Stimulated activated CD4-positive, alpha-beta T cell treated with anti-CD3 and anti-CD28 coated beads, Interleukin-4, amount 100 ng/mL, for 24 hours (primary cell): Measurements from ENCODE around the gene OTUD4.
"Not testable (repeated sequence)": the region's sequence is repeated elsewhere in the genome, so short reads cannot be mapped to it uniquely, and the experiment has no call there.

Experiments
- DNase-seq: peaks from one replicate; pipeline ENCODE4 v3.0.0-alpha.2; 2020

Gene OTUD4

DNA sequence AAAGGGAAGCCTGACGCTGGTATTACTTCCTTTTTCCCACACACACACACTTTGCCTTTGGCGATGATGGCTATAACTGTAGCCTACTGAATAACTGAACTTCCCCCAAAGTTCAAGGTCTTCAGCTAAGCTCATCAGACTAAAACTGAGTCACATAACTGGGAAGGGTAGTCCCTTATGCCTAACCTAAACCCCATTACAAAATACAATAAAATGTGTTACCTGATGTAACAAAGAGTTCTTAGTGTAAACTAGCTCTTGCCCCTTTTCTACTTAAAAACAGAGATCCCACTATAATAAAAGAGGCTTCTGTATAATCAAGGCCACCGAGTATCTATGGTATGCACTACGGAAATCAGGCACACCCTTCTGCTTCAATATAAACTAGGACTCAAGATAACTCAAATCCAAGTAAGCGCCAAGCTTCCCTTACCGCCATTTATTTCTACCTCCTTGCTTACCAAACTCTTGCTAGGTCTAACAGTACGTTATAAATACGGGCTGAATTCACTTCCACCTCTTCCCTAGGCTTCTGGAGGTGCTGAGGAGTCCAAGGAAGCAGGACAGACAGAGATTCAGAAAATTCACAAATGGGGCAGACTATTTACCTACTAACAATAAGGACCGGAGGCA is 2.4 kb downstream of the OTUD4 start:
- DNase-seq: no peak

DNA sequence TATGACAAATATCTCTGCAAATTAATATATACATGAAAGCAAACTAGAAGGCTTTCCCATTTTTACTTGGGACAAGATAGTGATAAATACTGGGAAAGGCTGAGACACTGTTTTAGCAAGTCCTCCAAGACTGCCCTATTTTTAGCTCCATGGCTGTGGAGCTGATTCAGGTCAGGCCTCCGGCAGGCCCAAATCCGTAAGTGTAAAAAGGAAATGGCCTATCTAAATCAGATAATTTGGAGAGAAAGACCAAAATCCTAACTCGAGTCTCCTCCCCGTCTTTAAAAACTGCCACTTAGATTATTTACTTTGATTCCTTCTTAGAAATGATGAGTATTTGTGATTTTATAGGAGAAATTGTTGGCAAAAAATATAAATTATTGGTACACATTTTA is 2.9 kb downstream of the OTUD4 start:
- DNase-seq: no peak

DNA sequence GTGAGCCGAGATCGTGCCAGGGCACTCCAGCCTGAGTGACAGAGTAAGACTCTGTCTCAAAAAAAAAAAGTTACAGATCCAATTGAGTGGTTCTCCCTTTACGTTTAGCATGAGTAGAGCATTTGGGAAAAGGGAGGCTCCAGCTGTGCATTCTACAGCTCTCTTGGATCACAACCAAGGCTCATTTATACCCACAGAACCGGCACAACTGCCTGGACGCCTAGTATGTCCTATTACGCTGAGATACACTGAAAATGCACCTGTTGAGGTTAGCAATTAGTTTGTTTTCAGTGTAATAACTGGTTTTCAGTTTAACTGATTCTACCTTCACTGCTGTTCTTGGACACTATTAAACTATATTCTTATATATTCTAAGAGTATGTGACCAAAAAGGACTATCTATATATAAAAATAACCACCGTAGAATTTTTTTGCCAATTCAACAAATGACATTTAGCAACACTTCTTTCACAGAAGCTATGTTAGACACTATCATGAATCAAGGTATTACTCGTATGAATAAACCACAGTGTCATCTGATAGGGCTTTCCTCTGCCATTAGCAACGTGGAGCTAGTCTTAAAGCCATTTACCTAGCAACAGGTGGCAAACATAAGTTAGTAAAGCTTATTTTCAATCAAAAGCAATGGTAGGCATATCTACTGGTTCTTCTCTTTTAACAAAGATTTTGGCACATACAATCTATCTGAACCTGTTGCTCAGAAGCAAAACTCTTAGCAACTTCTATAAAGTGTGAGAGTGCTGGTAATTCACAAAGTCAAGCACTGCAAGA is 3.6 kb downstream of the OTUD4 start:
- DNase-seq: no peak

- DNase-seq: no peak
Observed at GRCh38 chr4:145171911-145172310, 8.5 kb downstream of the OTUD4 start.

- no peak for DNase-seq
Observed at GRCh38 chr4:145170223-145170622, 10.2 kb downstream of the OTUD4 start.

DNA sequence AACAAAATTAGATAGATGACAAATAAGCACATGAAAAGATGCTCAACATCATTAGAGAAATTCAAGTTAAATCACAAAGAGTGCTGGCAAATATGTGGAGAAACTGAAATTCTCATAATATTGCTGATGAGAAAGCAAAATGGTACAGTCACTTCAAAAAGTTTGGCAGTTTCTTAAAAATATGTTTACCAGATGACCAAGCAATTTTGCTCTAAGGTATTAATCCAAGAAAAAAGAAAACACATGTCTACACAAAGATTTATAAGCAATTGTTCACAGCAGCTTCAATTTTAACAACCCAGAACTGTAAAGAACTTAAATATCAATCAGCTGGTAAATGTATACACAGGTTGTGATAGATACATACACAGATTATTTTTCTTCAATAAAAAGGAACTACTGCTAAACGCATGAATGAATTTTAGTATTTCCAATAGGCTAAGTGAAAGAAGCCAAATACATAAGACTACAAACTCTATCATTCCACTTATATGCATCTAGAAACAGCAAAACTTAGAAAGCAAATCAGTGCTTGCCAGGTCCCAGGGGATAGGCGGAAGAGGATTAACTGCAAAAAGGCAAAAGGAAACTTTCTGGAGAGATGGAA is 11.7 kb downstream of the OTUD4 start:
- no peak for DNase-seq

DNA sequence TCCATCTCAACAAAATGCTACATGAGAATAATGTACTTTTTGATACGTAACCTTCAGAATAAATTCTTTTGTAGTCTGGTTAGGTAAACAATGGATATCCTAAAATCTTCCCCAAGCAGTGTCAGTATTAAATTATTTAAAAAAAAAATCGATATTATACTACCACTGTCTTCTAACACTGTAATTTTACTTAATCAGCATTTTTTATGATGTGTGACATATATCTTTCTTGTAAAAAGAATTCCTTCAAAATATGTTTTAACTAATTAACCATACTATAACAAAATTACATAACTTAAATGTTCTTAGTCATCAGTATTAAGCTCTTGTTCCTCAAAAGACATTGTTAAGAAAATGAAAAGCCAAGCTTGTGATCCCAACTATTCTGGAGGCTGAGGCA is 12.5 kb downstream of the OTUD4 start:
- DNase-seq: no peak

DNA sequence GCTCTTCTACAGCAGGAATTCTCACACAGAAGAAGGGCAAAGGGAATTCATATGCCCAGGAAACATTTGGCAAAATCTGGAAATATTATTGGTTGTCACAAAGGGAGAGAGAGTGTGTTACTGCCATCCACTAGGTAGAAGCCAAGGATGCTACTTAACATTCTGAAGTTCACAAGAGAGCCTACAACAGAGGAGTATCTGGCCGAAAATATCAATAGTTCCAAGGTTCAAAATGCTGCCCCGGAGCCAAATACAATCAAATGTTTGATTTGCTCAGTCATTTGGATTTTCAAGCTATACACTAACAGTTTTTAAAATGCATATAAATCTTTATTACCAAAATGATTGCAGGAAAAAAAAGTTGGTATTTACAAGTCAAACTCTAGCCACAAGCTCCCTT is 18.8 kb downstream of the OTUD4 start:
- DNase-seq: no peak

DNA sequence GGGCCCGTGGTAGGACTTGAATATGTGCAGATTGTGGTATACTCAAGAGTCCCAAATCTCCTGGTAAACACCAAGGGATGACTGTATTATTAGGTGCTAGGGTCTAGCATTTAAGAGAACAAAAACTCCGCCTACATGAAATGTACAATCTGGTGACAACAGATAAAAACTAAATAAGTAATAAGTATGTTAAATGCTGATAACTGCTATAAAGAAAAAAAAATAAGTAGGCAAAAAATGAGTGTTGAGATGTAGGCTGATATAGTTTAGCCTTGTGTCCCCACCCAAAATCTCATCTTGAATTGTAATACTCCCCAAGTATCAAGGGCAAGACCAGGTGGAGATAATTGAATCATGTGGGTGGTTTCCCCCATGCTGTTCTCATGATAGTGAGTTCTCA is 23.4 kb downstream of the OTUD4 start:
- DNase-seq: no peak

DNA sequence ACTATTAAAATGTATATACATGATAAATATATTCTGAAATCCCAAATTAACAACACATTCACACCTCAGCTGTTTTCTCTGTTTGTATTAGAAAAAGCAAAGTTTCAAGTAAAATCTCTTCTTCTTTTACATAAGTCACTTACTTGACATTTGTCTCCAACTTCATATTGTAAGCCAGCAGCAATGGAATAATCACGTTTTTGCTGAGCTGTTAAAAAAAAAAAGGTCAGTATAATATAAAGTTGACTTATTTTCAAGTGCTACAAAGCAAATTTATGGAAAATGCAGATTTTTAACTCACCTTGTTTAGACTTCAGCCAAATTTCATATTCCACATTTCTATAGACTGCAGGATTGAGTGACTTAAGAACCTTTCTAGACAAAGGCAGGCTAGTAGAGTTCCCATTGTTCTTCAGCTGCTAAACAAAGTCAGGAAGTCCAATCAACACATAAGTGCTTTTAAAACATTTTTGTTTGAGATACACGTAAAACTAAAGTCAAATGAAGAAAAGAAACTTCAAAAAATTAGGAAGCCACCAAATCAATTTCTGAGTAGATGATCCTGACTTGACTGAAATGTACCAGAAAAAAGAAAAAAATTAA is 25.0 kb downstream of the OTUD4 start:
- no peak for DNase-seq

- DNase-seq: no peak
Observed at GRCh38 chr4:145154573-145154972, 25.8 kb downstream of the OTUD4 start.

GRCh38 chr4:145153904-145154298 is 26.5 kb downstream of the OTUD4 start:
- no peak for DNase-seq

GRCh38 chr4:145153181-145153903 is 27.0 kb downstream of the OTUD4 start:
- no peak for DNase-seq

- DNase-seq: no peak
Observed at GRCh38 chr4:145148980-145149379, 31.4 kb downstream of the OTUD4 start.

DNA sequence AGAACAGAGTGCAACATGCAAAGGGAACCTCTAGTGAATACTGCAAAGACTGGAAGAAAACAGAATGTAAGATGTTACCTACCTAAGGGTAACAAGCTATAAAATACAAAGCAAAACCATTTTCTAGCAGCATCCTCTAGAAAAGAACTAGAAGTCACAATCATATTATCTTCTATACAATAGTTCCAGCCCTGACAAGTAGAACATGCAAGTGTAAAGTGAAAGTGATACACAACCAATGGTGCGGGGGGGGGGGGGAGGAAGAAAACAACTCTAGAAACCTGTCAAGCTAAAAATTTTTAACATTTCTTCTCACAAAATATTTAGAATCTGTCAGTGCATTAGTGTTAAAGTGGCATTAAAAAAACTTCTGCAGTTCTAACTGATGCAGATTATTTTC is 44.2 kb downstream of the OTUD4 start:
- DNase-seq: not testable (repeated sequence)

GRCh38 chr4:145132511-145133098 is 47.8 kb downstream of the OTUD4 start:
- DNase-seq: no peak

- DNase-seq: no peak
Observed at GRCh38 chr4:145131848-145132247, 48.5 kb downstream of the OTUD4 start.

GRCh38 chr4:145130788-145131399 is 49.5 kb downstream of the OTUD4 start:
- DNase-seq: no peak

- no peak for DNase-seq
Observed at GRCh38 chr4:145130130-145130529, 50.3 kb downstream of the OTUD4 start.

DNA sequence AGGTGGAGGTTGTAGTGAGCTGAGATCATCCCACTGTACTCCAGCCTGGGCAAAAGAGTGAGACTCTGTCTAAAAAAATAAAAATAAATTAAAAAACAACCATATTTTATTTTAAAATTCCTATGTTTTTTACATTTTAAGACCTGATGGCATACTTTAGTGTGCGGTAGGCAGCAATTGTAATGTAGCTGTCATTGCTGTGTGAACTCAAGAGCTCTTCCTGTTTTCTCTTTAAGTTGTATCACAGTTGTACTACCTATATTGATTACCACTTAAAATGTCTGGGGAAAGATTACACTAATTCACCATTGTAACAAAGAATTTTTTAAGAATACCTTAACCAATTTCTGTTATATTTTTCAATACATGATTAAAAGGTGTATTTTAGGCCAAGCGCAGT is 55.0 kb downstream of the OTUD4 start:
- no peak for DNase-seq

- no peak for DNase-seq
Observed at GRCh38 chr4:145108128-145108527, 72.3 kb downstream of the OTUD4 start.

DNA sequence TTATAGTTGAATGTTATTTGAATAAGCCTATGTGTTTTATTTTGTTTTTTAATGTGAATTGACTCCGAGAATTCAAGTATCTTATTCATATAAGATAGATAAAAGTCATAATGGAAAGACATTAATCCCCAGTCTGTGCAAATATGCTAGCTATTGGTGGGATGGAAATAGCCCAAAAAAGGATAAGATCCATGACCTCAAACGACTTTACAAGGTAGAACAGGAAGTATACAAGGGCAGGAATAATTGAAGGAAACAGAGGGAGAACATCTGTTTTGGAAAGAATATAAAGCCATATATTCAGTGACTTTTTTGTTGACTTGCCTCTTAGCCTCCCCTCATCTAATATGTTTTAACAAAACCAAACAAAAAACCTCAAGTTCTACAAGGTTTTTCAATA is 73.3 kb downstream of the OTUD4 start:
- DNase-seq: no peak
